Heart left ventricle (tissue), 16 donors: Measurements from ENCODE around the gene ADAMTS18. TPM values are rescaled to one million over a fixed set of nuclear protein-coding genes. Genes with fewer than 3 reads are reported as not detected.
A peak's percentile ranks its signal among the peaks of the same experiment; 100 is the strongest.

ENCODE experiments used
- ATAC-seq, 4 donors: fragments of 200-7000 bp; cut with Tn5 transposase; one replicate each; pipeline ENCODE4 v1.9.1; 2020 to 2022; ENCODE audit warnings: moderate library complexity in 4 of 4, mild to moderate bottlenecking in 3 of 4, moderate number of reproducible peaks in 1 of 4
- DNase-seq, 5 donors: peaks; one replicate each; pipeline ENCODE4 v3.0.0-alpha.2; 2020
- H3K27ac ChIP-seq, 12 donors: fragments of 200-600 bp; sonication (generic) in 4 of 12; one replicate each; pipeline versions ENCODE4 v1.5.0 to v1.8.0; 2016 to 2022; ENCODE audit warnings: mild to moderate bottlenecking in 2 of 12
- H3K27me3 ChIP-seq, 9 donors: fragments of 200-600 bp; sonication (generic) in 2 of 9; one replicate each; pipeline versions ENCODE4 v1.5.1 to v1.8.0; 2016 to 2022; ENCODE audit warnings: mild to moderate bottlenecking in 3 of 9
- H3K36me3 ChIP-seq, 9 donors: fragments of 200-600 bp; sonication (generic) in 2 of 9; one replicate each; pipeline versions ENCODE4 v1.5.0 to v1.8.0; 2018 to 2022; ENCODE audit warnings: mild to moderate bottlenecking in 2 of 9
- H3K4me1 ChIP-seq, 12 donors: fragments of 200-600 bp; sonication (generic) in 4 of 12; one replicate each; pipeline versions ENCODE4 v1.5.0 to v1.8.0; 2016 to 2022; ENCODE audit warnings: mild to moderate bottlenecking in 3 of 12
- H3K4me3 ChIP-seq, 12 donors: fragments of 200-600 bp; sonication (generic) in 4 of 12; one replicate each; pipeline versions ENCODE4 v1.5.0 to v1.8.0; 2017 to 2022; ENCODE audit warnings: mild to moderate bottlenecking in 9 of 12, moderate library complexity in 4 of 12
- H3K9me3 ChIP-seq, 12 donors: fragments of 200-600 bp; sonication (generic) in 4 of 12; one replicate each; pipeline versions ENCODE4 v1.5.0 to v1.8.0; 2016 to 2022; ENCODE audit warnings: mild to moderate bottlenecking in 1 of 12
- POLR2A ChIP-seq, 2 donors: fragments of 450-650 bp; IDR thresholded peaks; one replicate each; pipeline ENCODE4 v1.6.1; 2017; ENCODE audit warnings: antibody characterized with exemption in 2 of 2, mild to moderate bottlenecking in 2 of 2, moderate library complexity in 2 of 2
- WGBS, 4 donors: extraction: QIAGEN DNeasy Blood & Tissue Kit in 2 of 4; methylation state at CpG; one replicate each; pipeline versions ENCODE4 v1.1.5 to v1.1.7; 2013 to 2018; 5-methylcytosine and 5-hydroxymethylcytosine counted together
- intact Hi-C, 10 donors: fragments of 100-400 bp; cut with DNase I; formaldehyde crosslinking; loops; one replicate each; pipeline versions ENCODE4 v1.11.1 to v1.14.2; 2022
- polyA plus RNA-seq, 2 donors: library from polyadenylated mRNA; stranded (reverse); fragments of 200-250 nt; gene quantifications; one replicate each; pipeline ENCODE4 v1.2.3, GENCODE V29; 2013
- total RNA-seq, 9 donors: library from RNA; depleted of rRNA in 2 of 9; stranded (reverse); fragments of >200 nt in 2 of 9; fragmentation: NEBNext Ultra II Directional in 3 of 9; extraction: Animal tissue kit (Norgen Biotek cat#: 25700) in 3 of 9; gene quantifications; one replicate each; pipeline versions ENCODE4 v1.1.0 to v1.2.4, GENCODE V29; 2016 to 2023
- TF ChIP-seq, protein P1 (sequence below), 12 donors: fragments of 200-600 bp; sonication (generic) in 4 of 12; IDR thresholded peaks; one replicate each; pipeline versions ENCODE4 v1.5.0 to v1.8.0; 2018 to 2022; ENCODE audit warnings: antibody characterized with exemption in 12 of 12, mild to moderate bottlenecking in 5 of 12
- donor health status: ischemic (EF 13 %, LVEDD 7.1; RV severe dilation, severe dysfunction).
- donor health status: healthy with polysubstance abuse.
- donor health status: DM: no; HTN: yes; CAD: no.
- donor health status: DM: no; HTN: no; CAD: no.
- donor health status: ischemic (EF 25% LVEDD 6.9; RV normal size, moderate dysfunction).
- donor health status: ischemic (EF 25% LVEDD 5.7; RV mildly dilated, moderate dysfunction).
- donor health status: healthy.
- donor health status: DM: yes; HTN: yes; CAD: no.
- donor health status: ischemic (EF 35%, LVEDD 5.7; RV mildly dilated, moderate dysfunction).
- donor health status: nonischemic (EF 11% LVEDD 7.7; RV severe dilation, severe dysfunction).
- donor health status: DM: yes; HTN: yes; CAD: no.
- donor health status: PGD.
- donor health status: ischemic (EF 29% LVEDD 5.4; RV normal size, mild dysfunction).
- donor health status: nonischemic (EF 23%, LVEDD 6.1; RV moderate dilation, normal function).

The ADAMTS18 gene
- total and polyA plus RNA-seq, 11 donors = 0.10 to 0.69 (median 0.14) TPM; not detected in 8

GRCh38 chr16:77383606-77384187 is 51.1 kb downstream of the ADAMTS18 start:
- no peaks in the 10 kb centered on the region for H3K9me3 ChIP-seq
- TF ChIP-seq, protein P1, sequence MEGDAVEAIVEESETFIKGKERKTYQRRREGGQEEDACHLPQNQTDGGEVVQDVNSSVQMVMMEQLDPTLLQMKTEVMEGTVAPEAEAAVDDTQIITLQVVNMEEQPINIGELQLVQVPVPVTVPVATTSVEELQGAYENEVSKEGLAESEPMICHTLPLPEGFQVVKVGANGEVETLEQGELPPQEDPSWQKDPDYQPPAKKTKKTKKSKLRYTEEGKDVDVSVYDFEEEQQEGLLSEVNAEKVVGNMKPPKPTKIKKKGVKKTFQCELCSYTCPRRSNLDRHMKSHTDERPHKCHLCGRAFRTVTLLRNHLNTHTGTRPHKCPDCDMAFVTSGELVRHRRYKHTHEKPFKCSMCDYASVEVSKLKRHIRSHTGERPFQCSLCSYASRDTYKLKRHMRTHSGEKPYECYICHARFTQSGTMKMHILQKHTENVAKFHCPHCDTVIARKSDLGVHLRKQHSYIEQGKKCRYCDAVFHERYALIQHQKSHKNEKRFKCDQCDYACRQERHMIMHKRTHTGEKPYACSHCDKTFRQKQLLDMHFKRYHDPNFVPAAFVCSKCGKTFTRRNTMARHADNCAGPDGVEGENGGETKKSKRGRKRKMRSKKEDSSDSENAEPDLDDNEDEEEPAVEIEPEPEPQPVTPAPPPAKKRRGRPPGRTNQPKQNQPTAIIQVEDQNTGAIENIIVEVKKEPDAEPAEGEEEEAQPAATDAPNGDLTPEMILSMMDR (IDR thresholded peaks at IDR 0.05) = no peak
- no peak for TF ChIP-seq POLR2A (IDR thresholded peaks at IDR 0.05)
- intact Hi-C loops = no loop called here
- no peaks in the 10 kb centered on the region for H3K4me1 ChIP-seq
- H3K36me3 ChIP-seq = no peaks in the 10 kb centered on the region
- H3K27me3 ChIP-seq = peaks cover 0 to 2% (median 0%) of the 10 kb centered on the region in 9 donors
- 80 to 86% (median 85%) methylated on average over 8 of the region's 8 CpGs for WGBS, 4 donors
- DNase-seq (no peak), ATAC-seq (no peak)
- H3K4me3 ChIP-seq = no peak overlapping the region
- no peak overlapping the region for H3K27ac ChIP-seq

DNA sequence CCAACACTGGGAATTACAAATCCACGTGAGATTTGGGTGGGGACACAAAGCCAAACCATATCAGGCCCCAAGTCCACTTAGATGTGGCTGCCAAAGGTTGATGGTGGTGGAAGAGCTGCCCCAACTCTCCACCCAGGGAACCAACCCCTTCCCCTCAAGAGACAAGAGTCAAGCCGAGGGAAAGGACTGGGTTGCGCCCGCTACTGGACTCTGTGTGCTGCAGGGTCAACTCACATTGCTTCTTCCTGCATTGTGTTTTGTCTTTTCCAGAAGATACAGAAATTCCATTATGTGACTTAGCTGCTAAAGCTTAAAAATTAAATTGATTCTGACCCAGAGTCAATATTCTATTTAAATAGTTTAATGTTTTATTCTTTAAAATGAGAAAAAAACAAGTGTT is 58.5 kb downstream of the ADAMTS18 start:
- intact Hi-C loops = no loop called here

GRCh38 chr16:77375396-77375795 is 59.4 kb downstream of the ADAMTS18 start:
- WGBS, 4 donors = 88 to 91% (median 90%) methylated on average over 7 of the region's 7 CpGs
- intact Hi-C loops = no loop called here

More for the DNA sequence above, 58.5 kb downstream of the ADAMTS18 start:
- TF ChIP-seq, protein P1 (IDR thresholded peaks at IDR 0.05) = peak in 1 of 12 donors; percentile 10
- no peak for TF ChIP-seq POLR2A (IDR thresholded peaks at IDR 0.05)
- no peak overlapping the region for H3K4me3 ChIP-seq
- DNase-seq (no peak), ATAC-seq (no peak)
- no peak overlapping the region for H3K27ac ChIP-seq
- 39 to 80% (median 54%) methylated on average over 4 of the region's 4 CpGs for WGBS, 4 donors
- H3K27me3 ChIP-seq = no peaks in the 10 kb centered on the region
- no peaks in the 10 kb centered on the region for H3K4me1 ChIP-seq
- peaks cover 0 to 6% (median 0%) of the 10 kb centered on the region in 12 donors for H3K9me3 ChIP-seq
- H3K36me3 ChIP-seq = no peaks in the 10 kb centered on the region

DNA sequence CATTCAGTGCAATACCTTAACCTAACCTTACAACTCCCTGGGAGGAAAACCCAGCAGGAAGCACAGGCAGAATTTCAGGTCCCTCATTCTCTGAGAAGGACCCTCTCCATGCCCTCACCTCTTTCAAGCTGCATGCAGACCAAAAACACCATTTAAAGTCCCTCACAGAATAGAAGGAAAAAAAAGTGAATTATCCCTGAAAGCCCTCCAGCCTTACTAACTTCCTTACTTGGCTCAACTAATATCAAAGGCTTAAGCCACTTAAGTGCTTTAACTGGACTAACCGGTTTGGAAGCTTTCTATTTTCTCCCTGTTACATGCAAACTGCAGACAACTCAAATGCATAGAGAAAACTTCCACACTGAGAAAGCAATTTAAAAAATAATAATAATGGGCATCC is 60.5 kb downstream of the ADAMTS18 start:
- no peak for DNase-seq
- Histone ChIP-seq H3K4me3 (no peak overlapping the region), H3K27me3 (no peaks in the 10 kb centered on the region), H3K27ac (no peak overlapping the region), H3K36me3 (no peaks in the 10 kb centered on the region), H3K9me3 (peaks cover 0 to 7% (median 0%) of the 10 kb centered on the region in 12 donors), H3K4me1 (no peaks in the 10 kb centered on the region)
- TF ChIP-seq POLR2A (IDR thresholded peaks at IDR 0.05) = no peak
- TF ChIP-seq, protein P1 (IDR thresholded peaks at IDR 0.05) = no peak
- intact Hi-C loops = no loop called here
- WGBS, 4 donors = 7 to 24% (median 14%) methylated on average over 1 of the region's 1 CpG
- no peak for ATAC-seq

More at GRCh38 chr16:77375396-77375795, 59.4 kb downstream of the ADAMTS18 start:
- no peaks in the 10 kb centered on the region for H3K27me3 ChIP-seq
- DNase-seq = no peak
- TF ChIP-seq, protein P1 (IDR thresholded peaks at IDR 0.05) = no peak
- TF ChIP-seq POLR2A (IDR thresholded peaks at IDR 0.05) = no peak
- no peaks in the 10 kb centered on the region for H3K4me1 ChIP-seq
- H3K9me3 ChIP-seq = peaks cover 0 to 7% (median 0%) of the 10 kb centered on the region in 12 donors
- no peak overlapping the region for H3K27ac ChIP-seq
- ATAC-seq = no peak
- H3K4me3 ChIP-seq = no peak overlapping the region
- H3K36me3 ChIP-seq = no peaks in the 10 kb centered on the region
